ENCODE data around the gene ADI1. TPM values are rescaled to one million over a fixed set of nuclear protein-coding genes. Genes with fewer than 3 reads are reported as not detected.

ADI1 gene
- total and polyA plus RNA-seq, 2 of the 4 experiments (the other 2 are of a cell fraction): 43.2 to 46.0 TPM

GRCh38 chr2:3487432-3487831, 31.9 kb downstream of the ADI1 start:
- Histone ChIP-seq H3K14ac (replicated peaks; ENCODE audit: low read depth, low read length) (no peak overlapping the region), H3K79me1 (ENCODE audit: low read depth in 1 of 2, low read length in 2 of 2) (no peaks in the 10 kb centered on the region), H2BK15ac (ENCODE audit: low read depth, low read length) (no peak overlapping the region), H3K27ac (ENCODE audit: insufficient read depth, low read length) (no peak overlapping the region), H2BK20ac (ENCODE audit: low read depth, low read length) (no peak overlapping the region), H4K91ac (ENCODE audit: insufficient read depth, low read depth, low read length) (no peak overlapping the region), H4K20me1 (ENCODE audit: insufficient read depth, low read length) (no peaks in the 10 kb centered on the region), H3K4me1 (ENCODE audit: control insufficient read depth, insufficient read depth, low read length) (no peaks in the 10 kb centered on the region; the same call in 1 of the 2 replicates), H4K8ac (ENCODE audit: low read depth in 2 of 2, low read length in 2 of 2) (no peak overlapping the region), H3K56ac (ENCODE audit: extremely low read depth, insufficient read depth, low read length) (no peak overlapping the region), H3K23ac (ENCODE audit: low read depth, low read length) (no peak overlapping the region), H3K18ac (ENCODE audit: low read depth, low read length) (no peak overlapping the region), H2AK5ac (ENCODE audit: low read depth, low read length) (no peak overlapping the region), H3K27me3 (ENCODE audit: control insufficient read depth, insufficient read depth, low read length) (no peaks in the 10 kb centered on the region), H3K4me3 (ENCODE audit: insufficient read depth, low read depth, low read length) (no peak overlapping the region), H2BK5ac (ENCODE audit: low read depth, low read length, poor library complexity, severe bottlenecking) (no peak overlapping the region), H3K9ac (ENCODE audit: low read depth, low read length) (no peak overlapping the region), H3K4me2 (ENCODE audit: low read depth, low read length) (no peak overlapping the region), H3K36me3 (ENCODE audit: control insufficient read depth, insufficient read depth, low read length) (peaks cover 6% of the 10 kb centered on the region; the same call in 1 of the 2 replicates), H4K5ac (ENCODE audit: low read depth, low read length) (no peak overlapping the region), H3K9me1 (ENCODE audit: insufficient read depth, low read length) (no peaks in the 10 kb centered on the region), H3K9me3 (ENCODE audit: control insufficient read depth, insufficient read depth, low read length) (no peaks in the 10 kb centered on the region), H2AFZ (replicated peaks; ENCODE audit: low read length, poor library complexity) (no peak overlapping the region), H3K4ac (ENCODE audit: low read depth, low read length) (no peak overlapping the region), H2AK9ac (replicated peaks; ENCODE audit: low read depth, low read length, poor library complexity) (no peak overlapping the region), H2BK120ac (ENCODE audit: low read depth, low read length) (no peak overlapping the region)
- ATAC-seq (ENCODE audit: low read depth) (no peak), DNase-seq (no peak)
- intact Hi-C loops (cut with micrococcal nuclease): no loop called here
- POLR2A ChIA-PET (ENCODE audit: unreplicated experiment): no interaction called here
- no TSS peak for BruUV-seq (replicated peaks)
- dilution Hi-C loops (cut with HindIII; ENCODE audit: low sequenced_read_pairs, unreplicated experiment): no loop called here
- 65% methylated on average over 8 of the region's 10 CpGs; no CpG with 5 or more reads in 1 of the 2 experiments for WGBS, 2 experiments (ENCODE audit: extremely low coverage in 2 of 2, insufficient read length in 1 of 2)
- TF ChIP-seq ELK1 (IDR thresholded peaks at IDR 0.05; ENCODE audit: borderline replicate concordance, low read depth, low read length) (no peak), MAZ (IDR thresholded peaks at IDR 0.05; ENCODE audit: borderline replicate concordance, low read depth, low read length) (no peak), MAFK (IDR thresholded peaks at IDR 0.05; ENCODE audit: low read depth, low read length) (no peak), CEBPB (IDR thresholded peaks at IDR 0.05; ENCODE audit: low read depth, low read length) (no peak), BHLHE40 (IDR thresholded peaks at IDR 0.05; ENCODE audit: low read depth, low read length) (no peak), NFE2L2 (IDR thresholded peaks at IDR 0.05; ENCODE audit: low read depth, low read length) (no peak), MXI1 (IDR thresholded peaks at IDR 0.05; ENCODE audit: borderline replicate concordance, low read depth, low read length) (no peak), CHD1 (IDR thresholded peaks at IDR 0.05; ENCODE audit: low read depth, low read length) (no peak), RFX5 (IDR thresholded peaks at IDR 0.05; ENCODE audit: low read depth, low read length) (no peak), FOS (IDR thresholded peaks at IDR 0.05; ENCODE audit: low read depth, low read length) (no peak), POLR2A (IDR thresholded peaks at IDR 0.05; ENCODE audit: low read depth, low read length) (no peak), RCOR1 (IDR thresholded peaks at IDR 0.05; ENCODE audit: insufficient replicate concordance, low read length) (no peak), SMC3 (IDR thresholded peaks at IDR 0.05; ENCODE audit: low read depth, low read length) (no peak), RAD21 (IDR thresholded peaks at IDR 0.05; ENCODE audit: low read length) (no peak)
- TF ChIP-seq, protein P1, sequence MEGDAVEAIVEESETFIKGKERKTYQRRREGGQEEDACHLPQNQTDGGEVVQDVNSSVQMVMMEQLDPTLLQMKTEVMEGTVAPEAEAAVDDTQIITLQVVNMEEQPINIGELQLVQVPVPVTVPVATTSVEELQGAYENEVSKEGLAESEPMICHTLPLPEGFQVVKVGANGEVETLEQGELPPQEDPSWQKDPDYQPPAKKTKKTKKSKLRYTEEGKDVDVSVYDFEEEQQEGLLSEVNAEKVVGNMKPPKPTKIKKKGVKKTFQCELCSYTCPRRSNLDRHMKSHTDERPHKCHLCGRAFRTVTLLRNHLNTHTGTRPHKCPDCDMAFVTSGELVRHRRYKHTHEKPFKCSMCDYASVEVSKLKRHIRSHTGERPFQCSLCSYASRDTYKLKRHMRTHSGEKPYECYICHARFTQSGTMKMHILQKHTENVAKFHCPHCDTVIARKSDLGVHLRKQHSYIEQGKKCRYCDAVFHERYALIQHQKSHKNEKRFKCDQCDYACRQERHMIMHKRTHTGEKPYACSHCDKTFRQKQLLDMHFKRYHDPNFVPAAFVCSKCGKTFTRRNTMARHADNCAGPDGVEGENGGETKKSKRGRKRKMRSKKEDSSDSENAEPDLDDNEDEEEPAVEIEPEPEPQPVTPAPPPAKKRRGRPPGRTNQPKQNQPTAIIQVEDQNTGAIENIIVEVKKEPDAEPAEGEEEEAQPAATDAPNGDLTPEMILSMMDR (conservative IDR thresholded peaks at IDR 0.05; ENCODE audit: low read depth, low read length): no peak
- TF ChIP-seq, protein P2, sequence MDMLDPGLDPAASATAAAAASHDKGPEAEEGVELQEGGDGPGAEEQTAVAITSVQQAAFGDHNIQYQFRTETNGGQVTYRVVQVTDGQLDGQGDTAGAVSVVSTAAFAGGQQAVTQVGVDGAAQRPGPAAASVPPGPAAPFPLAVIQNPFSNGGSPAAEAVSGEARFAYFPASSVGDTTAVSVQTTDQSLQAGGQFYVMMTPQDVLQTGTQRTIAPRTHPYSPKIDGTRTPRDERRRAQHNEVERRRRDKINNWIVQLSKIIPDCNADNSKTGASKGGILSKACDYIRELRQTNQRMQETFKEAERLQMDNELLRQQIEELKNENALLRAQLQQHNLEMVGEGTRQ (IDR thresholded peaks at IDR 0.05; ENCODE audit: low read depth, low read length): no peak
- in situ Hi-C loops (cut with MboI; ENCODE audit: low sequenced_read_pairs): no loop called here
- CTCF ChIA-PET: no interaction called here

Measured in IMR-90 (cell line).